Vagina (tissue), 2 donors: ENCODE measurements around the gene DGLUCY.

ENCODE experiments used
- POLR2A ChIP-seq, 2 donors: fragments of 450-650 bp; IDR thresholded peaks; one replicate each; pipeline ENCODE4 v1.6.1; 2017; ENCODE audit warnings: antibody characterized with exemption in 2 of 2, mild to moderate bottlenecking in 2 of 2, moderate library complexity in 2 of 2
- POLR2AphosphoS5 ChIP-seq, 2 donors: sonication (generic); formaldehyde crosslinking; IDR thresholded peaks; one replicate each; pipeline ENCODE4 v1.9.0; 2017; ENCODE audit warnings: antibody characterized with exemption in 2 of 2, mild to moderate bottlenecking in 2 of 2, low read depth in 1 of 2; ENCODE audit not compliant: insufficient read depth in 1 of 2
- TF ChIP-seq, protein P1 (sequence below), 3 experiments: fragments of 450-650 bp in 2 of 3; fragments of 200-600 bp in 1 of 3; sonication (generic) in 1 of 3; IDR thresholded peaks; one replicate each; pipeline ENCODE4 v1.5.1; 2017 to 2019; ENCODE audit warnings: antibody characterized with exemption in 3 of 3, mild to moderate bottlenecking in 2 of 3, moderate library complexity in 2 of 3

GRCh38 chr14:91082282-91082681 lies 31.6 kb upstream of the DGLUCY start:
- TF ChIP-seq, protein P1, sequence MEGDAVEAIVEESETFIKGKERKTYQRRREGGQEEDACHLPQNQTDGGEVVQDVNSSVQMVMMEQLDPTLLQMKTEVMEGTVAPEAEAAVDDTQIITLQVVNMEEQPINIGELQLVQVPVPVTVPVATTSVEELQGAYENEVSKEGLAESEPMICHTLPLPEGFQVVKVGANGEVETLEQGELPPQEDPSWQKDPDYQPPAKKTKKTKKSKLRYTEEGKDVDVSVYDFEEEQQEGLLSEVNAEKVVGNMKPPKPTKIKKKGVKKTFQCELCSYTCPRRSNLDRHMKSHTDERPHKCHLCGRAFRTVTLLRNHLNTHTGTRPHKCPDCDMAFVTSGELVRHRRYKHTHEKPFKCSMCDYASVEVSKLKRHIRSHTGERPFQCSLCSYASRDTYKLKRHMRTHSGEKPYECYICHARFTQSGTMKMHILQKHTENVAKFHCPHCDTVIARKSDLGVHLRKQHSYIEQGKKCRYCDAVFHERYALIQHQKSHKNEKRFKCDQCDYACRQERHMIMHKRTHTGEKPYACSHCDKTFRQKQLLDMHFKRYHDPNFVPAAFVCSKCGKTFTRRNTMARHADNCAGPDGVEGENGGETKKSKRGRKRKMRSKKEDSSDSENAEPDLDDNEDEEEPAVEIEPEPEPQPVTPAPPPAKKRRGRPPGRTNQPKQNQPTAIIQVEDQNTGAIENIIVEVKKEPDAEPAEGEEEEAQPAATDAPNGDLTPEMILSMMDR (IDR thresholded peaks at IDR 0.05), result no peak
- TF ChIP-seq POLR2A (IDR thresholded peaks at IDR 0.05), result no peak
- no peak for TF ChIP-seq POLR2AphosphoS5 (IDR thresholded peaks at IDR 0.05; ENCODE audit: insufficient read depth in 1 of 2, low read depth in 1 of 2)
